ENCODE measurements around the gene ARMH3. TPM values are rescaled to one million over a fixed set of nuclear protein-coding genes. Genes with fewer than 3 reads are reported as not detected.
A peak's percentile ranks its signal among the peaks of the same experiment; 100 is the strongest.

Gene ARMH3
- total RNA-seq, 4 donors from 2014 or later: 11.5 to 29.7 (median 19.5) TPM

- WGBS, 2 donors (ENCODE audit: low coverage in 1 of 2): 85 to 100% methylated on average over 1 to 6 of the region's 6 CpGs
- Histone ChIP-seq H3K27me3 (no peaks in the 10 kb centered on the region), H3K36me3 (no peaks in the 10 kb centered on the region), H3K9me3 (no peaks in the 10 kb centered on the region), H3K27ac (no peak overlapping the region), H3K4me3 (no peak overlapping the region), H3K4me1 (peaks cover 20 to 28% (median 24%) of the 10 kb centered on the region in 4 donors)
- in situ Hi-C loops (cut with MboI; ENCODE audit: low pct_ligation_motif_present in 1 of 4, low pct_unique_long_range_greater_than_20kb in 1 of 4, low sequenced_read_pairs in 3 of 4) (loop anchor here in 1 of 4 donors (10.0 kb wide), 1 partner anchor 176 kb away; no protein-coding TSS in a partner anchor), intact Hi-C loops (cut with DNase I; ENCODE audit: low total_unique reads) (no loop called here)
- no peak for TF ChIP-seq POLR2A (IDR thresholded peaks at IDR 0.05)
- no peak for TF ChIP-seq EP300 (IDR thresholded peaks at IDR 0.05; ENCODE audit: low read depth)
- no peak for TF ChIP-seq CTCF (IDR thresholded peaks at IDR 0.05)
- TF ChIP-seq POLR2AphosphoS5 (IDR thresholded peaks at IDR 0.05): no peak
- no peak for DNase-seq
Measured at GRCh38 chr10:101838416-101838970, 217.5 kb downstream of the ARMH3 start.

GRCh38 chr10:101837748-101838147 is 218.2 kb downstream of the ARMH3 start:
- TF ChIP-seq POLR2AphosphoS5 (IDR thresholded peaks at IDR 0.05) (no peak), CTCF (IDR thresholded peaks at IDR 0.05) (no peak), POLR2A (IDR thresholded peaks at IDR 0.05) (no peak), EP300 (IDR thresholded peaks at IDR 0.05; ENCODE audit: low read depth) (no peak)
- in situ Hi-C loops (cut with MboI; ENCODE audit: low pct_ligation_motif_present in 1 of 4, low pct_unique_long_range_greater_than_20kb in 1 of 4, low sequenced_read_pairs in 3 of 4) (loop anchor here in 1 of 4 donors (10.0 kb wide), 1 partner anchor 177 kb away; no protein-coding TSS in a partner anchor), intact Hi-C loops (cut with DNase I; ENCODE audit: low total_unique reads) (no loop called here)
- Histone ChIP-seq H3K9me3 (no peaks in the 10 kb centered on the region), H3K4me3 (no peak overlapping the region), H3K27ac (no peak overlapping the region), H3K4me1 (peaks cover 20 to 27% (median 23%) of the 10 kb centered on the region in 4 donors), H3K36me3 (no peaks in the 10 kb centered on the region), H3K27me3 (no peaks in the 10 kb centered on the region)
- WGBS, 2 donors (ENCODE audit: low coverage in 1 of 2): 64% methylated on average over 2 of the region's 2 CpGs; no CpG with 5 or more reads in 1 of the 2 donors
- no peak for DNase-seq

DNA sequence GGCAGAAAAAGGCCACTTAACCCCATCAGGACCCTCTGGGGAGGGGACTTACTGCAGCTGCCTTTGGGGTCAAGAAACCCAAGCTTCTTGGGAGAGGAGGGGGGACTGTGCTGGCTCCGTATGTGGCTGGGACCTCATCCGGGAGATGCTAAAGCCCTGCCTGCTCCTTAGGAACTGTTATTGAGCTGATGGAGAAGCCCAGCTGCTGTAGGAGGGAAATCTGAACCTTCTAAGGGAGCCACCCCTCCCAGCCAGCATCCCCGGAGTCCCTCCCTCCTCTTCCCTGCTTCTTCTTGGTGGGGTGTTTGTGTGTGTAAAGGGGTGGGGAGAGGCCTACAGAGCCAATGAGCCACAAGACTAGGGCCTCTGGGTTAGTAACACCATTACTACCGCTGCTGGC is 220.6 kb downstream of the ARMH3 start:
- no peak for TF ChIP-seq EP300 (IDR thresholded peaks at IDR 0.05; ENCODE audit: low read depth)
- no peak for TF ChIP-seq POLR2A (IDR thresholded peaks at IDR 0.05)
- no peak for TF ChIP-seq CTCF (IDR thresholded peaks at IDR 0.05)
- no peak overlapping the region for H3K4me3 ChIP-seq
- intact Hi-C loops (cut with DNase I; ENCODE audit: low total_unique reads) (no loop called here), in situ Hi-C loops (cut with MboI; ENCODE audit: low pct_ligation_motif_present in 1 of 4, low pct_unique_long_range_greater_than_20kb in 1 of 4, low sequenced_read_pairs in 3 of 4) (loop anchor here in 1 of 4 donors (10.0 kb wide), 1 partner anchor 179 kb away; no protein-coding TSS in a partner anchor)
- no peaks in the 10 kb centered on the region for H3K36me3 ChIP-seq
- H3K4me1 ChIP-seq: peaks cover 13 to 20% (median 17%) of the 10 kb centered on the region in 4 donors
- H3K9me3 ChIP-seq: no peaks in the 10 kb centered on the region
- H3K27me3 ChIP-seq: no peaks in the 10 kb centered on the region
- DNase-seq: no peak
- 81% methylated on average over 4 of the region's 4 CpGs; no CpG with 5 or more reads in 1 of the 2 donors for WGBS, 2 donors (ENCODE audit: low coverage in 1 of 2)
- H3K27ac ChIP-seq: no peak overlapping the region

DNA sequence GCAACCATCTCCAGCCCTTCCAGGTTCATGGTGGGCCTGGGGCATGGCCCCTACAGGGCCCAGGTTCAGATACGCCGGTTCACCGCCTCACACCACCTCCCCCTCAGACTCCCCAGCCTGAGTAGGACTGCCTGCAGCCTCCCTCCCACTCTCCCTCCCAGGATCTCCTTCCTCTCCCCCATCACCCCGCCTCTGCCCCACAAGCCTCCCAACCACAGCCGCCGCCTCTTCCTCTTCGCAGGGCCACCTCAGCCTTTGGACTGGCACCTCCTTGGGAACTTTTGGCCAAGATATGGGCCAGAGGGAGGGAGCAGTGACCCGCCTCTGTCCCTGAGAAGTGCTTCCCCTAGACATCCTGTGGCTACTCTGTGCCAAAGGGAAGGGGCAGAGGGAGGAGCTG is 221.6 kb downstream of the ARMH3 start:
- intact Hi-C loops (cut with DNase I; ENCODE audit: low total_unique reads) (no loop called here), in situ Hi-C loops (cut with MboI; ENCODE audit: low pct_ligation_motif_present in 1 of 4, low pct_unique_long_range_greater_than_20kb in 1 of 4, low sequenced_read_pairs in 3 of 4) (loop anchor here in 1 of 4 donors (10.0 kb wide), 1 partner anchor 180 kb away; no protein-coding TSS in a partner anchor)
- peak; percentile 28 for DNase-seq

More for the DNA sequence above, 221.6 kb downstream of the ARMH3 start:
- TF ChIP-seq CTCF (IDR thresholded peaks at IDR 0.05) (no peak), POLR2A (IDR thresholded peaks at IDR 0.05) (no peak), POLR2AphosphoS5 (IDR thresholded peaks at IDR 0.05) (no peak), EP300 (IDR thresholded peaks at IDR 0.05; ENCODE audit: low read depth) (no peak)
- no peaks in the 10 kb centered on the region for H3K27me3 ChIP-seq
- no peak overlapping the region for H3K27ac ChIP-seq
- H3K9me3 ChIP-seq: no peaks in the 10 kb centered on the region
- peaks cover 4 to 17% (median 10%) of the 10 kb centered on the region in 4 donors for H3K4me1 ChIP-seq
- WGBS, 2 donors (ENCODE audit: low coverage in 1 of 2): 79% methylated on average over 8 of the region's 8 CpGs; no CpG with 5 or more reads in 1 of the 2 donors
- H3K36me3 ChIP-seq: no peaks in the 10 kb centered on the region
- H3K4me3 ChIP-seq: no peak overlapping the region
